Endothelial cell of umbilical vein (primary cell): ENCODE results near the gene ABHD5. TPM values are rescaled to one million over a fixed set of nuclear protein-coding genes. Genes with fewer than 3 reads are reported as not detected.
"Not testable (repeated sequence)": the region's sequence is repeated elsewhere in the genome, so short reads cannot be mapped to it uniquely, and the experiment has no call there.

Experiments used
- BruUV-seq: library from RNA; stranded (reverse); fragments of 400-500 nt; replicated peaks from 2 replicates; lab custom pipeline; 2021; lab: Mats Ljungman, UMichigan
- CTCF ChIA-PET: fragments of 300-600, 350-600 bp; sonication (Branson Sonifier 250); formaldehyde crosslinking; loops from one replicate; lab custom pipeline; 2021; ENCODE audit warnings: antibody characterized with exemption, inconsistent platforms; lab: Charles Lee
- POLR2A ChIA-PET: fragments of 300-600, 350-600 bp; sonication (Branson Sonifier 250); formaldehyde crosslinking; loops from one replicate; lab custom pipeline; 2021; ENCODE audit warnings: antibody characterized with exemption, inconsistent platforms; lab: Charles Lee
- DNase-seq: peaks from one replicate; pipeline ENCODE4 v3.0.0-alpha.2; 2011; ENCODE audit warnings: low read depth, low spot score
- FAIRE-seq: peaks from 2 replicates; lab custom pipeline; 2011; peaks lifted over from hg19 to GRCh38; lab: Jason Lieb, UNC
- H2AFZ ChIP-seq: 2 replicates; pipeline ENCODE4 v1.6.0; 2012; ENCODE audit warnings: low read depth, low read length, control low read depth, inconsistent platforms
- H3K27ac ChIP-seq: 2 replicates; pipeline ENCODE4 v1.5.1; 2011; ENCODE audit warnings: low read depth, mild to moderate bottlenecking, control low read depth, low read length, moderate library complexity; ENCODE audit not compliant: insufficient read depth
- H3K27me3 ChIP-seq, 2 experiments: 2 replicates each; pipeline versions ENCODE4 v1.6.0 to v1.6.1; 2011; ENCODE audit warnings: low read length in 2 of 2, mixed read lengths in 1 of 2; ENCODE audit not compliant: control insufficient read depth in 2 of 2, insufficient read depth in 2 of 2
- H3K36me3 ChIP-seq, 2 experiments: 2 replicates in 1 of 2; 3 replicates in 1 of 2; pipeline ENCODE4 v1.5.1; 2011; ENCODE audit warnings: low read length in 2 of 2, mild to moderate bottlenecking in 1 of 2, moderate library complexity in 1 of 2; ENCODE audit not compliant: control insufficient read depth in 2 of 2, insufficient read depth in 2 of 2; ENCODE audit errors: extremely low read depth in 1 of 2
- H3K4me1 ChIP-seq: 3 replicates; pipeline ENCODE4 v1.5.1; 2011; ENCODE audit warnings: mild to moderate bottlenecking, low read length; ENCODE audit not compliant: control insufficient read depth, insufficient read depth; ENCODE audit errors: extremely low read depth
- H3K4me2 ChIP-seq: 2 replicates; pipeline ENCODE4 v1.6.1; 2011; ENCODE audit warnings: low read length, control low read depth, mixed read lengths; ENCODE audit not compliant: insufficient read depth
- H3K4me3 ChIP-seq, 3 experiments: fragments of 200-600 bp in 1 of 3; sonication (generic), shearing (Covaris generic) in 1 of 3; replicated peaks in 1 of 3; 2 replicates each; pipeline ENCODE4 v1.5.1; 2011 to 2016; ENCODE audit warnings: control low read depth in 3 of 3, low read length in 3 of 3, mild to moderate bottlenecking in 2 of 3, inconsistent platforms in 1 of 3, low read depth in 1 of 3, moderate library complexity in 1 of 3; ENCODE audit not compliant: insufficient read depth in 1 of 3
- H3K79me2 ChIP-seq: 2 replicates; pipeline ENCODE4 v1.6.0; 2012; ENCODE audit warnings: low read length, inconsistent platforms; ENCODE audit not compliant: control insufficient read depth, insufficient read depth
- H3K9ac ChIP-seq: replicated peaks from 2 replicates; pipeline ENCODE3; 2011; ENCODE audit warnings: low read length, control low read depth; ENCODE audit not compliant: insufficient read depth; ENCODE audit errors: extremely low read depth
- H3K9me1 ChIP-seq: replicated peaks from 3 replicates; pipeline ENCODE4 v1.6.0; 2011; ENCODE audit warnings: mild to moderate bottlenecking, low read length; ENCODE audit not compliant: control insufficient read depth, insufficient read depth; ENCODE audit errors: extremely low read depth
- H3K9me3 ChIP-seq: replicated peaks from 2 replicates; pipeline ENCODE4 v1.5.1; 2012; ENCODE audit warnings: low read length, inconsistent platforms; ENCODE audit not compliant: control insufficient read depth, insufficient read depth
- H4K20me1 ChIP-seq: replicated peaks from 2 replicates; pipeline ENCODE3; 2011; ENCODE audit warnings: mild to moderate bottlenecking, low read length; ENCODE audit not compliant: control insufficient read depth, insufficient read depth; ENCODE audit errors: extremely low read depth
- CTCF ChIP-seq, 2 donors: IDR thresholded peaks; 1 replicate in 1 of 2; 2 replicates in 1 of 2; pipeline ENCODE4 v1.5.1; 2011; ENCODE audit warnings: low read length in 2 of 2, mild to moderate bottlenecking in 2 of 2, moderate library complexity in 2 of 2, control low read depth in 1 of 2, inconsistent platforms in 1 of 2, low read depth in 1 of 2; ENCODE audit not compliant: insufficient read depth in 1 of 2; ENCODE audit errors: extremely low read depth in 1 of 2
- EZH2 ChIP-seq: IDR thresholded peaks from 2 replicates; pipeline ENCODE4 v1.6.1; 2012; ENCODE audit warnings: borderline replicate concordance, low read depth, mild to moderate bottlenecking, moderate library complexity, low read length, inconsistent platforms; ENCODE audit not compliant: severe bottlenecking
- FOS ChIP-seq: IDR thresholded peaks from 2 replicates; pipeline ENCODE4 v1.6.1; 2011; ENCODE audit warnings: mild to moderate bottlenecking, low read length, moderate library complexity, borderline replicate concordance; ENCODE audit not compliant: insufficient read depth
- GATA2 ChIP-seq: IDR thresholded peaks from 2 replicates; pipeline ENCODE4 v1.7.0; 2011; ENCODE audit warnings: low read depth, mild to moderate bottlenecking, moderate library complexity, mixed read lengths, low read length; ENCODE audit not compliant: insufficient read length, insufficient read depth
- JUN ChIP-seq: IDR thresholded peaks from 2 replicates; pipeline ENCODE4 v1.6.1; 2011; ENCODE audit warnings: borderline replicate concordance, low read depth; ENCODE audit not compliant: insufficient read length, insufficient read depth
- MAX ChIP-seq: IDR thresholded peaks from 2 replicates; pipeline ENCODE4 v1.6.1; 2011; ENCODE audit not compliant: insufficient read depth, insufficient read length
- MYC ChIP-seq: IDR thresholded peaks from one replicate; pipeline ENCODE4 v1.6.1; 2011; ENCODE audit warnings: mild to moderate bottlenecking, low read depth, low read length
- POLR2A ChIP-seq: IDR thresholded peaks from 2 replicates; pipeline ENCODE4 v1.6.1; 2012; ENCODE audit warnings: low read depth, mild to moderate bottlenecking, control low read depth, low read length
- POLR2AphosphoS5 ChIP-seq: IDR thresholded peaks from 2 replicates; pipeline ENCODE4 v1.6.1; 2012; ENCODE audit warnings: low read depth, mild to moderate bottlenecking, control low read depth, low read length, moderate library complexity; ENCODE audit not compliant: insufficient read depth
- dilution Hi-C: fragments of 300-500 bp; cut with MboI; formaldehyde crosslinking; loops from one replicate; pipeline ENCODE4 v1.15.0; 2019; ENCODE audit warnings: low sequenced_read_pairs; ENCODE audit not compliant: extremely low pct_ligation_motif_present
- intact Hi-C: fragments of 100-400 bp; cut with micrococcal nuclease; formaldehyde crosslinking; loops from one replicate; pipeline ENCODE4 v1.10.0; 2022
- polyA plus RNA-seq, 4 experiments: library from polyadenylated mRNA; depleted of rRNA in 3 of 4; stranded (reverse) in 3 of 4; unstranded in 1 of 4; fragments of >200 nt; gene quantifications; 2 replicates each; pipeline versions ENCODE4 v1.2.1 to v1.2.3, GENCODE V29; 2011 to 2012; ENCODE audit warnings: missing spikeins in 1 of 4
- total RNA-seq: library from RNA; stranded (reverse); gene quantifications from 2 replicates; pipeline ENCODE4 v1.2.3, GENCODE V29; 2021

The ABHD5 gene
- total and polyA plus RNA-seq, 2 donors (not counting 3 experiments of a cell fraction or from before 2014, with no cell fraction given), result 10.0 to 21.2 TPM

- ChIA-PET CTCF (no interaction called here), POLR2A (no interaction called here)
- Histone ChIP-seq H3K27me3 (no peaks in the 10 kb centered on the region), H3K9me3 (no peaks in the 10 kb centered on the region), H3K79me2 (no peaks in the 10 kb centered on the region), H3K27ac (no peak overlapping the region), H3K36me3 (no peaks in the 10 kb centered on the region), H3K4me1 (no peaks in the 10 kb centered on the region), H3K4me2 (no peak overlapping the region), H3K4me3 (no peak overlapping the region), H2AFZ (no peak overlapping the region), H3K9me1 (no peaks in the 10 kb centered on the region), H4K20me1 (no peaks in the 10 kb centered on the region), H3K9ac (no peak overlapping the region)
- intact Hi-C loops (no loop called here), dilution Hi-C loops (no loop called here)
- TF ChIP-seq CTCF (IDR thresholded peaks at IDR 0.05; ENCODE audit: extremely low read depth in 1 of 2, insufficient read depth in 1 of 2, low read depth in 1 of 2, low read length in 2 of 2) (no peak), POLR2AphosphoS5 (no peak), EZH2 (no peak), FOS (no peak), GATA2 (no peak), MAX (no peak), POLR2A (no peak), MYC (no peak), JUN (no peak)
- FAIRE-seq, result no peak
- no TSS peak for BruUV-seq
- DNase-seq, result no peak
These were observed 31.4 kb upstream of the ABHD5 start for GRCh38 chr3:43659250-43659880.

- H3K27me3 ChIP-seq, CTCF ChIA-PET, POLR2A ChIA-PET, H3K9me3 ChIP-seq, H3K9ac ChIP-seq, H3K4me2 ChIP-seq, DNase-seq, intact Hi-C loops, H3K27ac ChIP-seq, FAIRE-seq, BruUV-seq, H3K36me3 ChIP-seq, dilution Hi-C loops, H3K79me2 ChIP-seq, H3K9me1 ChIP-seq, H2AFZ ChIP-seq, H4K20me1 ChIP-seq, H3K4me1 ChIP-seq, H3K4me3 ChIP-seq: not testable (repeated sequence)
These were observed 29.4 kb upstream of the ABHD5 start for GRCh38 chr3:43661376-43661775.

GRCh38 chr3:43665011-43665410, 25.7 kb upstream of the ABHD5 start:
- BruUV-seq, H3K4me3 ChIP-seq: not testable (repeated sequence)

More at GRCh38 chr3:43665011-43665410, 25.7 kb upstream of the ABHD5 start:
- H3K9me1 ChIP-seq, intact Hi-C loops, DNase-seq, H3K4me1 ChIP-seq, FAIRE-seq, H2AFZ ChIP-seq, H3K4me2 ChIP-seq, H3K27ac ChIP-seq, dilution Hi-C loops, H3K9me3 ChIP-seq, CTCF ChIA-PET, H3K27me3 ChIP-seq, H4K20me1 ChIP-seq, H3K79me2 ChIP-seq, POLR2A ChIA-PET, H3K36me3 ChIP-seq, H3K9ac ChIP-seq: not testable (repeated sequence)
